ENCODE data around the gene ATP9B.

Gene ATP9B

DNA sequence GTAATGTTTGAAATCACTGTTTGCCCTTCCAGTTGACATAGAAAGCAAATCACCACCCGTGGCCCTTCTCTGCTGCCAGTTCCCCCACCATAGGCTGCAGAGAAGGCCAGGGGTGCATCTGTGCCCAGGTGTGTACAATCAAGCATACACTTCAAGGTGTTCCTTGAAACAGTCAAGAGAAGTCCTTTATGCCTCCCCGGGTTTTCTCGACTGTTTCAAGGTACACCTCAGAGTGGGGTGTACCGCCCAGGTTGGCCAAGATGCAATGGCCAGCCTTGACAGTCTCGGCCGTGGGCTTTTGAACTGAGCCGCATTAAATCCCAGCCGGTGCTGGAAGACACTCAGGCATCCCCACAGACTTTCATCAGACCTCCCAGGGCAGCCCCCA lies 21.0 kb upstream of the ATP9B start:
- H3F3A ChIP-seq (ENCODE audit: insufficient read depth, low read length): no peaks in the 10 kb centered on the region
- DNase-seq: no peak
- no peaks in the 10 kb centered on the region for H3K9me2 ChIP-seq (replicated peaks; ENCODE audit: insufficient read depth, low read length)
- H3K9ac ChIP-seq (ENCODE audit: low read length): no peak overlapping the region
- no peak overlapping the region for H3K27ac ChIP-seq (ENCODE audit: low read length)
- H2AFZ ChIP-seq (ENCODE audit: low read length): no peak overlapping the region
- H3K4me2 ChIP-seq (ENCODE audit: low read depth, low read length): no peak overlapping the region
- H3K4me1 ChIP-seq (ENCODE audit: low read length): no peaks in the 10 kb centered on the region
- H3K36me3 ChIP-seq (replicated peaks; ENCODE audit: insufficient read depth, low read length): no peaks in the 10 kb centered on the region
- no peak overlapping the region for H3K4me3 ChIP-seq (ENCODE audit: low read length)
- TF ChIP-seq, protein P1, sequence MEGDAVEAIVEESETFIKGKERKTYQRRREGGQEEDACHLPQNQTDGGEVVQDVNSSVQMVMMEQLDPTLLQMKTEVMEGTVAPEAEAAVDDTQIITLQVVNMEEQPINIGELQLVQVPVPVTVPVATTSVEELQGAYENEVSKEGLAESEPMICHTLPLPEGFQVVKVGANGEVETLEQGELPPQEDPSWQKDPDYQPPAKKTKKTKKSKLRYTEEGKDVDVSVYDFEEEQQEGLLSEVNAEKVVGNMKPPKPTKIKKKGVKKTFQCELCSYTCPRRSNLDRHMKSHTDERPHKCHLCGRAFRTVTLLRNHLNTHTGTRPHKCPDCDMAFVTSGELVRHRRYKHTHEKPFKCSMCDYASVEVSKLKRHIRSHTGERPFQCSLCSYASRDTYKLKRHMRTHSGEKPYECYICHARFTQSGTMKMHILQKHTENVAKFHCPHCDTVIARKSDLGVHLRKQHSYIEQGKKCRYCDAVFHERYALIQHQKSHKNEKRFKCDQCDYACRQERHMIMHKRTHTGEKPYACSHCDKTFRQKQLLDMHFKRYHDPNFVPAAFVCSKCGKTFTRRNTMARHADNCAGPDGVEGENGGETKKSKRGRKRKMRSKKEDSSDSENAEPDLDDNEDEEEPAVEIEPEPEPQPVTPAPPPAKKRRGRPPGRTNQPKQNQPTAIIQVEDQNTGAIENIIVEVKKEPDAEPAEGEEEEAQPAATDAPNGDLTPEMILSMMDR (IDR thresholded peaks at IDR 0.05; ENCODE audit: low read length): no peak
- no peak for TF ChIP-seq EZH2 (optimal IDR thresholded peaks at IDR 0.05; ENCODE audit: low read depth, low read length)
- no peak for TF ChIP-seq EZH2phosphoT487 (IDR thresholded peaks at IDR 0.05; ENCODE audit: low read length)
- H3K9me3 ChIP-seq (replicated peaks; ENCODE audit: insufficient read depth, low read length): no peaks in the 10 kb centered on the region
- H4K20me1 ChIP-seq (ENCODE audit: insufficient read depth, low read length): no peaks in the 10 kb centered on the region
- H3K79me2 ChIP-seq (ENCODE audit: low read length): no peaks in the 10 kb centered on the region
- no peaks in the 10 kb centered on the region for H3K27me3 ChIP-seq (replicated peaks; ENCODE audit: insufficient read depth, low read length)

DNA sequence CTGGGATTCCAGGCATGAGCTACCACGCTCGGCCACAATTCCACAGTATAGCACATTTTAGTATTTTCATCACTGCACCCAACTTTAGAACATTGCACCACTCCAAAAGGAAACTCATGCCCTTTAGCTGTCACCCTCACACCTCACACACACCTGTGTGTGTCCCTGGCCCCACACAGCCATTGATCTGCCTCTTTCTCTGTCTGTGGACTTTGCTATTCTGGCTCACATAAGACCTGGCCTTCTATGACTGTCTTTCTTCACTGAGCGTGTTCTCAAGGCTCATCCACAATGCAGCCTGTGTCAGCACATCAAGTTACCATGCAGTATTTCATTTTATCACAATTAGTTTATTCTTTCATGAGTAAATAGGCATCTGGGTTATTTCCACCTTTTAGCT lies 19.7 kb upstream of the ATP9B start:
- no peak for DNase-seq
- no peak overlapping the region for H3K4me3 ChIP-seq (ENCODE audit: low read length)
- no peak overlapping the region for H3K4me2 ChIP-seq (ENCODE audit: low read depth, low read length)
- H3K79me2 ChIP-seq (ENCODE audit: low read length): no peaks in the 10 kb centered on the region
- no peak overlapping the region for H3K9ac ChIP-seq (ENCODE audit: low read length)
- H3K36me3 ChIP-seq (replicated peaks; ENCODE audit: insufficient read depth, low read length): no peaks in the 10 kb centered on the region
- H3K9me3 ChIP-seq (replicated peaks; ENCODE audit: insufficient read depth, low read length): no peaks in the 10 kb centered on the region
- no peaks in the 10 kb centered on the region for H3K27me3 ChIP-seq (replicated peaks; ENCODE audit: insufficient read depth, low read length)
- no peak overlapping the region for H2AFZ ChIP-seq (ENCODE audit: low read length)
- H3K27ac ChIP-seq (ENCODE audit: low read length): no peak overlapping the region
- no peaks in the 10 kb centered on the region for H4K20me1 ChIP-seq (ENCODE audit: insufficient read depth, low read length)
- H3K4me1 ChIP-seq (ENCODE audit: low read length): no peaks in the 10 kb centered on the region
- no peaks in the 10 kb centered on the region for H3F3A ChIP-seq (ENCODE audit: insufficient read depth, low read length)
- TF ChIP-seq EZH2 (optimal IDR thresholded peaks at IDR 0.05; ENCODE audit: low read depth, low read length): no peak
- no peaks in the 10 kb centered on the region for H3K9me2 ChIP-seq (replicated peaks; ENCODE audit: insufficient read depth, low read length)

DNA sequence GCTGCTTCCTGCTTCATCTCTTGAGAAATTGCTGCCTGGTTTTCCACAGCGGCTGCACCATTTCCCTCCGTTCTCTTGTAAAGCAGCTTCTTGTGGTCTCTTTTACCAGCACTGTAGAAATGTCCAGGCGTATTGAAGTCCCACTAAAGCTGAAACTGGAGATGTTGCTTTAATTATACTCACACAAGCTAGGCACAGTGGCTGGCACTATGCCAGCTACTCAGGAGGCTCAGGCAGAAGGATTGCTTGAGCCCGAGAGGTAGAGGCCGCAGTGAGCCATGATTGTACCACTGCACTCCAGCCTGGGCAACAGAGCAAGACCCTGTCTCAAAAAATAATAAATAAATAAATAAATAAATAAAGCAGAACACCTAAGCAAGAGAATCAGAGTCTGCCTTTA lies 19.2 kb upstream of the ATP9B start:
- Histone ChIP-seq H3K79me2 (ENCODE audit: low read length) (no peaks in the 10 kb centered on the region), H3K9me2 (replicated peaks; ENCODE audit: insufficient read depth, low read length) (no peaks in the 10 kb centered on the region), H3K4me2 (ENCODE audit: low read depth, low read length) (no peak overlapping the region), H3K4me1 (ENCODE audit: low read length) (no peaks in the 10 kb centered on the region), H2AFZ (ENCODE audit: low read length) (no peak overlapping the region), H4K20me1 (ENCODE audit: insufficient read depth, low read length) (no peaks in the 10 kb centered on the region), H3K27ac (ENCODE audit: low read length) (no peak overlapping the region), H3K9me3 (replicated peaks; ENCODE audit: insufficient read depth, low read length) (no peaks in the 10 kb centered on the region), H3K36me3 (replicated peaks; ENCODE audit: insufficient read depth, low read length) (no peaks in the 10 kb centered on the region), H3K27me3 (replicated peaks; ENCODE audit: insufficient read depth, low read length) (no peaks in the 10 kb centered on the region), H3K9ac (ENCODE audit: low read length) (no peak overlapping the region), H3K4me3 (ENCODE audit: low read length) (no peak overlapping the region), H3F3A (ENCODE audit: insufficient read depth, low read length) (no peaks in the 10 kb centered on the region)
- DNase-seq: no peak
- TF ChIP-seq, protein P1 (IDR thresholded peaks at IDR 0.05; ENCODE audit: low read length): no peak
- TF ChIP-seq EZH2 (optimal IDR thresholded peaks at IDR 0.05; ENCODE audit: low read depth, low read length) (no peak), EZH2phosphoT487 (IDR thresholded peaks at IDR 0.05; ENCODE audit: low read length) (no peak)

DNA sequence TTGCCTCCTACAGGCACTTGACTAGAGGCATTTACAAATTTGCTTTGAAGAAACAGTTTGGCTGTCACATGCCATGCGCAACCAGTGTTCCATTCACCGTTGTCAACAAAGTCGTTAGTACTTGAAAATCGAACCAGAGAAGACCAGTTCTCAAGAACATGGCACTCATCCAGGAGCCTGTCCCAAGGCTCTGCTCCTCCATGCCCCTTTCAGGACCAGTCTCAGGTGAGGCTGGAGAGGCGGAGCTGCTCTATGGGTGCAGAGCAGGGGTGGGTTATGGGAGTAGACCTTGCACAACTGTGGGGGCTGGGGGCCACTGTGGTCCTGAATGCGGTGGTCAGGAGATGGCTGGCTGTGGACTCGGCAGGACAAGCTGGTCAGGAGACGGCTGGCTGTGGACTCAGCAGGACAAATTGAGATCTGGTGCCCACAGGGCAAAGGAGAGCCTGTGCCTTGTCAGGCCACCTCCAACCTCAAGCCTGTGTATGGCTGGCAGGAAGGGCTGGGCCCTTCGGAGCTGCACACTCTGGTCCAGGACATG lies 12.3 kb upstream of the ATP9B start:
- Histone ChIP-seq H3K9me2 (replicated peaks; ENCODE audit: insufficient read depth, low read length) (no peaks in the 10 kb centered on the region), H3K4me2 (ENCODE audit: low read depth, low read length) (no peak overlapping the region), H3K9me3 (replicated peaks; ENCODE audit: insufficient read depth, low read length) (no peaks in the 10 kb centered on the region), H3K4me1 (ENCODE audit: low read length) (no peaks in the 10 kb centered on the region), H3F3A (ENCODE audit: insufficient read depth, low read length) (no peaks in the 10 kb centered on the region), H3K27ac (ENCODE audit: low read length) (no peak overlapping the region), H3K9ac (ENCODE audit: low read length) (no peak overlapping the region), H3K79me2 (ENCODE audit: low read length) (no peaks in the 10 kb centered on the region), H3K27me3 (replicated peaks; ENCODE audit: insufficient read depth, low read length) (no peaks in the 10 kb centered on the region), H2AFZ (ENCODE audit: low read length) (no peak overlapping the region), H4K20me1 (ENCODE audit: insufficient read depth, low read length) (no peaks in the 10 kb centered on the region), H3K36me3 (replicated peaks; ENCODE audit: insufficient read depth, low read length) (no peaks in the 10 kb centered on the region), H3K4me3 (ENCODE audit: low read length) (no peak overlapping the region)
- no peak for TF ChIP-seq EZH2 (optimal IDR thresholded peaks at IDR 0.05; ENCODE audit: low read depth, low read length)
- TF ChIP-seq, protein P1 (IDR thresholded peaks at IDR 0.05; ENCODE audit: low read length): no peak
- no peak for TF ChIP-seq EZH2phosphoT487 (IDR thresholded peaks at IDR 0.05; ENCODE audit: low read length)
- DNase-seq: no peak

Data from MM.1S (cell line).